Astrocyte of the cerebellum (primary cell): ENCODE data around the gene MBP.
"Not testable (repeated sequence)": the region's sequence is repeated elsewhere in the genome, so short reads cannot be mapped to it uniquely, and the experiment has no call there.

Experiments
- DNase-seq: peaks from one replicate; pipeline ENCODE4 v3.0.0-alpha.2; 2011; ENCODE audit warnings: low read depth
- H3K4me3 ChIP-seq: 2 replicates; pipeline ENCODE4 v1.5.1; 2011; ENCODE audit warnings: mild to moderate bottlenecking, low read depth, low read length, moderate library complexity
- CTCF ChIP-seq: IDR thresholded peaks from 2 replicates; pipeline ENCODE4 v1.5.1; 2012; ENCODE audit warnings: low read length, low read depth, moderate library complexity, mild to moderate bottlenecking; ENCODE audit errors: missing control alignments
- in situ Hi-C: cut with HindIII; loops from 2 replicates; pipeline ENCODE4 v1.10.0; 2017; ENCODE audit warnings: low sequenced_read_pairs

Gene MBP

GRCh38 chr18:76992226-76993084 is 140.1 kb downstream of the MBP start:
- in situ Hi-C loops, result no loop called here
- H3K4me3 ChIP-seq, result no peak overlapping the region
- TF ChIP-seq CTCF, result no peak
- DNase-seq, result no peak

- in situ Hi-C loops, result no loop called here
- no peak for TF ChIP-seq CTCF
- DNase-seq, result no peak
- no peak overlapping the region for H3K4me3 ChIP-seq
Observed at GRCh38 chr18:76991021-76991688, 141.4 kb downstream of the MBP start.

DNA sequence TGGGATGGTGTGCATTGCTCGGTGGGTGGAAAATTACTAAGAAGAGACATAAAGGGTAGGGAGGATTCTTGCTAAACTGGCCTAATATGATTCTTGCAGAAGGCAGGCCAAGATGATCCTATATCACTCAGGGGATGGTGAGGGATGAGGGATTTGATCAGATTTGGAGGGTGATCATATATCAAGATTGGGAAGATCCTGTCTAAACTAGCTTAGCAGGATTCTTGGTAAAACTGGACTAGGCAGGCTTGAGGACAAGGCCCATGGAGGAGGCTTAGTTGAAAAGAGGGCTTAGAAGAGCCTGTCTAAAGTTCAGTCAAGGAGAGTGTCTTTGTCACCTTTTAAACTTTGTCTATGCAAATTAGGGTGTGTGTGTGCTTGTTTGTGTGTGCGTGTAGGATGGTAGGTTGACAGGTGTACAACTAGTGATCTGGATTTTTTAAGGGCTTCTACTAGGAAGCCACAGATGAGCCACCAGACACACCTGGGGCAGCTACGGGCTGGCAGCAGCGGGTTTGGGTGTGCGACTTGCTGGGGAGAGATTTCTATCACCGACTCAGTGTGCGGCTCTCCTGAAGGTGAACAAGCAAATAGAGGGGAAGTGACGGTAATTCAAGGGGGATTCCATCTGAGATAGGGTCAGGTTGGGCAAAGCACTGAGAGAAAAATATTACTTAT is 142.1 kb downstream of the MBP start:
- DNase-seq, H3K4me3 ChIP-seq, in situ Hi-C loops: not testable (repeated sequence)

DNA sequence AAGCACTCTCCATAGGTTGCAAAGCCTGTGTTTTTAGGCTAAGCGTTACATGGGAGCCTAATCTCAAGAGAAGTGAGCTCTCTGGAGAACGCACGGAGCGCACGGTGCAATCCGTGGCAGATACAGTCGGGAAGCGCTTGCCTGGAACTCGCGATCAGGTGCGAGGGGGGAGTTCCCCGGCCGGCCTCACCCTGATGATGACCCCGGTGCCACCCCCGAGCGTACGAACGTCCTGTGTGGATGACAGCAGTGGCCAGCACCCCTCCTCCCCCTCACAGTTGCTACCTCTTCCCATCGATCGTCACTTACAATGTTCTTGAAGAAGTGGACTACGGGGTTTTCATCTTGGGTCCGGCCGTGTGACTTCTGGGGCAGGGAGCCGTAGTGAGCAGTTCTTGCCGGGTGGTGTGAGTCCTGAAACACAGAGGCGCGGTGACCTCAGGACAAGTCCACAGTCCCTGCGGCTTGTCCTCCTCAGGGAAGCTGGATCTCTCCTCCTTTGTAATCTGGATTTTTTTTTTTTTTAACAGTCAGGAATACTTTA is 142.9 kb downstream of the MBP start:
- TF ChIP-seq CTCF, result no peak
- in situ Hi-C loops, result no loop called here
- DNase-seq, result no peak
- no peak overlapping the region for H3K4me3 ChIP-seq

DNA sequence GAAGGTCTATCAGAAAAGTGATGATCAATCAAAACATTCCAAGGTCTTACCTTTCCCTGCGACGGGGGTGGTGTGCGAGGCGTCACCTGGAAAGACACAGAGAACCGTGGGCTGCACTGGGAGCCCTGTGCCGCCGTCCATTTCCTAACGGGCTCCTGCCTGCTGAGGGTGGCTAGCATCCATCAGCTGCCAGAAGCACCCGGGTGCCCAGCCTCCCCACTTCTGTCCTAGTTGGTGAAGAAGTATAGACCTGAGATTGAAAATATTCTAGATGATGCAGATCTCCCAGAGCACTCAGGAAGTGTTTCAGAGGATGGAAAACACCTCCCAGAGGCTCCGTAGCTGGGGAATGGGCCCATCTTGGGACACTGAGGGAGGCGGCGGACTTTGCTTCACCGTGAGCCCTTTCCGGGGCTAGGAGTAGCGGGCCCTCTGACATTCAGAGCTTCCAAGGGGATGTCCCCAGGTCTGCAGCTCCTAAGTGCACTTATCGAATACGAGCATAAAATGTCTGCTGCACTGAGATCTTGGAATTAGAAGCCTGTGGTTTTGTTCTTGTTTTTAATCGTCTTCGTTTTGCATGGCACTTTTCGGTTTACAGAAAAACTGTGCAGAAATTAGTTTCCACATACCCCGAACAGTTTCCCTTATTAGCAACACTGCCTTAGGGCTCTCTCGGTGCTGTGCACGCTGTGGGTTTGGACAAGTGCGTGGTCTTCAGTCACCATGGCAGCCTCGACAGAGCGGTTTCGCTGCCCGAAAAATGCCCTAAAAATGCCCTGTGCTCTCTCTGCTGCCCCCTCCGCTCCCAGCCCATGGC is 143.5 kb downstream of the MBP start:
- TF ChIP-seq CTCF, result no peak
- in situ Hi-C loops, result no loop called here
- H3K4me3 ChIP-seq, result no peak overlapping the region
- no peak for DNase-seq

DNA sequence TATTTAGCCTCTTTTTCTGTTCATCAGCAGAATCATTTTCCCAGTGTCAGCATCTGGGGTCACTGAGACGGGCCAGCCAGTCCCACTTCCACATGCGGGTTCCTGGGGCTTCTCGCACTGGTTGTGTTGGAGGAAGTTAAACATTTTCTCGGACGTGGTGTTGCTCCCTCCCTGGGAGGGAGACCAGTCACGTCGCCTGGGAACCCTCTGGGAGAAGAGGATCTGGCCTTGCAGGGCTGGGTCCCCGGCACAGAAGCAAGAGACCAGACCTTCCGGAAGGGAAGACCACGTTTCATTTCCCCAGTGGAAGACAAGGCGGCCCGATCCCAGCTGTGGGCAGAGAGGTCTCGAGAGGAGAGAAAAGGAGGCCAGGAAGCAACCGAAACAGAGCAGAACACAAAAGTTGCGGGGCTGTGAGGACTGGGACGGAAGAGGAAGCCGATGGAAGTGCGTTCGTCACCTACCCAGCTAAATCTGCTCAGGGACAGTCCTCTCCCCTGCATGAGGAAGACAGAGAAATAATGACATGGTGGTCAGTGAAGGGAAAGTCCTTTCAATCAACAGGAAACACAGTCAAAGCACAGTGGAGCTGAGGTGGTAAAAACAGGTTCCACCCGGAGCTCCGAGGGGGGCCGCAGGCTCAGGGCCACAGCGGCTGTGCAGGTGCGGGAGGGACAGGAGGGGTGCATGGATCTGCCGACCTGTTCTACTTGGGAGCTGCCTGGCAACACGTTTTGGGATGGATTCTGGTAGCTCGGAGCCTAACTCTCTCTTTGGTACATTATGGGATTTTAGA is 144.4 kb downstream of the MBP start:
- no peak for DNase-seq
- in situ Hi-C loops, result no loop called here
- no peak for TF ChIP-seq CTCF

More for the DNA sequence above, 144.4 kb downstream of the MBP start:
- no peak overlapping the region for H3K4me3 ChIP-seq
